NCI-H460 (cell line): ENCODE results near the gene TAAR2. TPM values are rescaled to one million over a fixed set of nuclear protein-coding genes. Genes with fewer than 3 reads are reported as not detected.

Source experiments
- total RNA-seq: library from RNA; depleted of rRNA; stranded (reverse); fragments of >200 nt; shearing (Covaris generic); gene quantifications from 2 replicates; pipeline ENCODE4 v1.2.3, GENCODE V29; 2014; rRNA removed

Gene TAAR2
- total RNA-seq, 1 experiment from 2014 or later: not detected

Other genes with a start within 250 kb of the TAAR2 start
- not detected in 2 replicates for gene MOXD1, start 222.8 kb downstream of the TAAR2 start, total RNA-seq
- 8.2 and 10.0 TPM in 2 replicates for gene STX7, start 111.2 kb downstream of the TAAR2 start, total RNA-seq
- gene TAAR9, start 86.0 kb downstream of the TAAR2 start, total RNA-seq: not detected in 2 replicates
- not detected in 2 replicates for gene TAAR8, start 71.6 kb downstream of the TAAR2 start, total RNA-seq
- not detected in 2 replicates for gene TAAR6, start 54.0 kb downstream of the TAAR2 start, total RNA-seq
- not detected in 2 replicates for gene TAAR5, start 34.5 kb downstream of the TAAR2 start, total RNA-seq
- not detected in 2 replicates for gene TAAR1, start 34.9 kb upstream of the TAAR2 start, total RNA-seq
- not detected in 2 replicates for gene VNN1, start 89.8 kb upstream of the TAAR2 start, total RNA-seq
- gene VNN2, start 133.6 kb upstream of the TAAR2 start, total RNA-seq: not detected in 2 replicates
- 21.2 and 21.3 TPM in 2 replicates for gene SLC18B1, start 174.4 kb upstream of the TAAR2 start, total RNA-seq
- 2,409 and 2,686 TPM in 2 replicates for gene RPS12, start 190.3 kb upstream of the TAAR2 start, total RNA-seq